ENCODE measurements around the gene NEGR1. TPM values are rescaled to one million over a fixed set of nuclear protein-coding genes. Genes with fewer than 3 reads are reported as not detected.

Gene NEGR1
- total and polyA plus RNA-seq, 11 donors: 1.7 to 11.3 (median 6.8) TPM

- Histone ChIP-seq H3K36me3 (no peaks in the 10 kb centered on the region), H3K9me3 (no peaks in the 10 kb centered on the region), H3K4me3 (peak overlapping the region in 8 of 12 donors; percentile 2 to 91 (median 46)), H3K4me1 (peaks cover 0 to 19% (median 0%) of the 10 kb centered on the region in 12 donors), H3K27ac (peak overlapping the region in 3 of 12 donors; percentile 12 to 96 (median 92)), H3K27me3 (no peaks in the 10 kb centered on the region)
- no peak for TF ChIP-seq POLR2A (IDR thresholded peaks at IDR 0.05)
- TF ChIP-seq, protein P1, sequence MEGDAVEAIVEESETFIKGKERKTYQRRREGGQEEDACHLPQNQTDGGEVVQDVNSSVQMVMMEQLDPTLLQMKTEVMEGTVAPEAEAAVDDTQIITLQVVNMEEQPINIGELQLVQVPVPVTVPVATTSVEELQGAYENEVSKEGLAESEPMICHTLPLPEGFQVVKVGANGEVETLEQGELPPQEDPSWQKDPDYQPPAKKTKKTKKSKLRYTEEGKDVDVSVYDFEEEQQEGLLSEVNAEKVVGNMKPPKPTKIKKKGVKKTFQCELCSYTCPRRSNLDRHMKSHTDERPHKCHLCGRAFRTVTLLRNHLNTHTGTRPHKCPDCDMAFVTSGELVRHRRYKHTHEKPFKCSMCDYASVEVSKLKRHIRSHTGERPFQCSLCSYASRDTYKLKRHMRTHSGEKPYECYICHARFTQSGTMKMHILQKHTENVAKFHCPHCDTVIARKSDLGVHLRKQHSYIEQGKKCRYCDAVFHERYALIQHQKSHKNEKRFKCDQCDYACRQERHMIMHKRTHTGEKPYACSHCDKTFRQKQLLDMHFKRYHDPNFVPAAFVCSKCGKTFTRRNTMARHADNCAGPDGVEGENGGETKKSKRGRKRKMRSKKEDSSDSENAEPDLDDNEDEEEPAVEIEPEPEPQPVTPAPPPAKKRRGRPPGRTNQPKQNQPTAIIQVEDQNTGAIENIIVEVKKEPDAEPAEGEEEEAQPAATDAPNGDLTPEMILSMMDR (IDR thresholded peaks at IDR 0.05): no peak
- DNase-seq (no peak), ATAC-seq (no peak)
- intact Hi-C loops (cut with DNase I): no loop called here
These were observed 2.2 kb downstream of the NEGR1 start for GRCh38 chr1:72280131-72280530.

GRCh38 chr1:72278461-72278860 lies 3.9 kb downstream of the NEGR1 start:
- DNase-seq: no peak
- Histone ChIP-seq H3K4me1 (peaks cover 0 to 11% (median 0%) of the 10 kb centered on the region in 12 donors), H3K9me3 (no peaks in the 10 kb centered on the region), H3K4me3 (no peak overlapping the region), H3K36me3 (no peaks in the 10 kb centered on the region), H3K27ac (peak overlapping the region in 1 of 12 donors; percentile 92), H3K27me3 (no peaks in the 10 kb centered on the region)
- no peak for ATAC-seq
- intact Hi-C loops (cut with DNase I): no loop called here
- no peak for TF ChIP-seq POLR2A (IDR thresholded peaks at IDR 0.05)
- TF ChIP-seq, protein P1 (IDR thresholded peaks at IDR 0.05): no peak

- H3K9me3 ChIP-seq: peaks cover 0 to 3% (median 0%) of the 10 kb centered on the region in 12 donors
- intact Hi-C loops (cut with DNase I): no loop called here
- H3K27me3 ChIP-seq: no peaks in the 10 kb centered on the region
- H3K36me3 ChIP-seq: no peaks in the 10 kb centered on the region
- H3K4me3 ChIP-seq: no peak overlapping the region
- ATAC-seq: no peak
- no peak for DNase-seq
- no peaks in the 10 kb centered on the region for H3K4me1 ChIP-seq
- WGBS, 4 donors: 61 to 71% (median 66%) methylated on average over 6 of the region's 6 CpGs
- TF ChIP-seq, protein P1 (IDR thresholded peaks at IDR 0.05): no peak
- no peak for TF ChIP-seq POLR2A (IDR thresholded peaks at IDR 0.05)
- H3K27ac ChIP-seq: no peak overlapping the region
These were observed 10.7 kb downstream of the NEGR1 start for GRCh38 chr1:72271555-72272085.

- intact Hi-C loops (cut with DNase I): no loop called here
- H3K4me1 ChIP-seq: no peaks in the 10 kb centered on the region
- no peak for ATAC-seq
These were observed 19.6 kb downstream of the NEGR1 start for GRCh38 chr1:72262735-72263134.

More at GRCh38 chr1:72262735-72263134, 19.6 kb downstream of the NEGR1 start:
- Histone ChIP-seq H3K9me3 (no peaks in the 10 kb centered on the region), H3K4me3 (no peak overlapping the region), H3K27ac (no peak overlapping the region), H3K36me3 (no peaks in the 10 kb centered on the region), H3K27me3 (no peaks in the 10 kb centered on the region)
- no peak for DNase-seq
- 65 to 82% (median 70%) methylated on average over 2 of the region's 2 CpGs for WGBS, 4 donors
- TF ChIP-seq POLR2A (IDR thresholded peaks at IDR 0.05): no peak
- TF ChIP-seq, protein P1 (IDR thresholded peaks at IDR 0.05): no peak

Data from heart left ventricle (tissue), 16 donors.